ENCODE results near the gene VWA2.

Gene VWA2

GRCh38 chr10:114301951-114302710 lies 63.1 kb downstream of the VWA2 start (continued):
- TF ChIP-seq CSDC2 (CRISPR knock-in tag; IDR thresholded peaks at IDR 0.05) (no peak), ZFP3 (CRISPR knock-in tag; IDR thresholded peaks at IDR 0.05) (no peak)

GRCh38 chr10:114303556-114303955 lies 64.5 kb downstream of the VWA2 start:
- no peak for TF ChIP-seq ZFP3 (CRISPR knock-in tag; IDR thresholded peaks at IDR 0.05)
- TF ChIP-seq BACH2 (CRISPR knock-in tag; IDR thresholded peaks at IDR 0.05; ENCODE audit: borderline replicate concordance): no peak
- TF ChIP-seq ZC3H10 (CRISPR knock-in tag; IDR thresholded peaks at IDR 0.05): no peak
- no peak for TF ChIP-seq ISL1 (CRISPR knock-in tag; IDR thresholded peaks at IDR 0.05)
- TF ChIP-seq PATZ1 (CRISPR knock-in tag; IDR thresholded peaks at IDR 0.05; ENCODE audit: borderline replicate concordance): no peak
- no peak for TF ChIP-seq SNAI2 (CRISPR knock-in tag; IDR thresholded peaks at IDR 0.05)
- ATAC-seq: peak; percentile 14

GRCh38 chr10:114304017-114304570 lies 65.0 kb downstream of the VWA2 start:
- peak; percentile 87 for ATAC-seq
- TF ChIP-seq PATZ1 (CRISPR knock-in tag; IDR thresholded peaks at IDR 0.05; ENCODE audit: borderline replicate concordance) (no peak), CREB5 (CRISPR knock-in tag; IDR thresholded peaks at IDR 0.05; ENCODE audit: low read depth) (no peak)

- TF ChIP-seq ZFP3 (CRISPR knock-in tag; IDR thresholded peaks at IDR 0.05): no peak
- TF ChIP-seq PPARA (CRISPR knock-in tag; IDR thresholded peaks at IDR 0.05; ENCODE audit: borderline replicate concordance): no peak
- TF ChIP-seq ZC3H10 (CRISPR knock-in tag; IDR thresholded peaks at IDR 0.05): no peak
- no peak for TF ChIP-seq TCF4 (CRISPR knock-in tag; IDR thresholded peaks at IDR 0.05; ENCODE audit: borderline replicate concordance)
- TF ChIP-seq ZNF8 (CRISPR knock-in tag; IDR thresholded peaks at IDR 0.05): no peak
- TF ChIP-seq ESRRG (CRISPR knock-in tag; IDR thresholded peaks at IDR 0.05): no peak
- TF ChIP-seq ZNF565 (CRISPR knock-in tag; conservative IDR thresholded peaks at IDR 0.05; ENCODE audit: low read depth): no peak
- ATAC-seq: peak; percentile 86
Observed at GRCh38 chr10:114304571-114305421, 65.7 kb downstream of the VWA2 start.

GRCh38 chr10:114305521-114305925 lies 66.5 kb downstream of the VWA2 start:
- TF ChIP-seq ESRRG (CRISPR knock-in tag; IDR thresholded peaks at IDR 0.05) (no peak), ZNF70 (CRISPR knock-in tag; IDR thresholded peaks at IDR 0.05) (no peak), ARNTL (CRISPR knock-in tag; IDR thresholded peaks at IDR 0.05; ENCODE audit: borderline replicate concordance, low read depth) (no peak), POU6F1 (CRISPR knock-in tag; IDR thresholded peaks at IDR 0.05; ENCODE audit: borderline replicate concordance, low read depth) (no peak), OSR1 (CRISPR knock-in tag; IDR thresholded peaks at IDR 0.05) (no peak), RARB (CRISPR knock-in tag; IDR thresholded peaks at IDR 0.05) (no peak), CSRNP3 (CRISPR knock-in tag; IDR thresholded peaks at IDR 0.05) (no peak), TCF4 (CRISPR knock-in tag; IDR thresholded peaks at IDR 0.05; ENCODE audit: borderline replicate concordance) (no peak), PATZ1 (CRISPR knock-in tag; IDR thresholded peaks at IDR 0.05; ENCODE audit: borderline replicate concordance) (no peak)
- ATAC-seq: no peak

All from SK-N-SH treated with all-trans-retinoic acid at 6 μM for 48 hours (cell line).